K562 (cell line): Measurements from ENCODE around the gene ATG7. TPM values are rescaled to one million over a fixed set of nuclear protein-coding genes. Genes with fewer than 3 reads are reported as not detected.

Experiments
- CEBPB ChIP-seq: fragments of 450-650 bp; IDR thresholded peaks from 2 replicates; pipeline ENCODE4 v1.6.1; 2016; ENCODE audit warnings: missing genetic modification characterization, missing compliant biosample characterization
- CHCHD3 ChIP-seq: fragments of 250-450 bp; sonication (Bioruptor Pico); IDR thresholded peaks from 2 replicates; pipeline ENCODE4 v2.1.2; 2022; ENCODE audit warnings: mild to moderate bottlenecking
- CHD2 ChIP-seq: IDR thresholded peaks from 2 replicates; pipeline ENCODE4 v1.6.1; 2011; ENCODE audit warnings: low read depth, low read length
- DLX4 ChIP-seq: fragments of 250-450 bp; sonication (Bioruptor Pico); IDR thresholded peaks from 2 replicates; pipeline ENCODE4 v1.6.1; 2021; ENCODE audit warnings: mild to moderate bottlenecking
- E2F8 ChIP-seq: fragments of 450-650 bp; IDR thresholded peaks from 2 replicates; pipeline ENCODE4 v1.7.1; 2018; ENCODE audit warnings: mild to moderate bottlenecking, low read depth; ENCODE audit not compliant: partially characterized antibody
- E4F1 ChIP-seq: fragments of 250-450 bp; sonication (Bioruptor Pico); IDR thresholded peaks from 2 replicates; pipeline ENCODE4 v1.5.0; 2021; ENCODE audit warnings: mild to moderate bottlenecking, borderline replicate concordance
- ESRRA ChIP-seq: fragments of 450-650 bp; IDR thresholded peaks from 2 replicates; pipeline ENCODE4 v1.6.1; 2014; ENCODE audit warnings: low read depth, mild to moderate bottlenecking, moderate library complexity, borderline replicate concordance
- FOXJ3 ChIP-seq: sonication (generic); formaldehyde crosslinking; IDR thresholded peaks from 2 replicates; pipeline ENCODE4 v1.4.0; 2020; ENCODE audit warnings: mild to moderate bottlenecking, missing genetic modification reagents
- HES1 ChIP-seq: fragments of 450-650 bp; IDR thresholded peaks from 2 replicates; pipeline ENCODE4 v1.6.1; 2016; ENCODE audit warnings: low read depth, mild to moderate bottlenecking, moderate library complexity
- HOXB6 ChIP-seq: fragments of 250-450 bp; sonication (Bioruptor Pico); IDR thresholded peaks from 2 replicates; pipeline ENCODE4 v1.5.1; 2022; ENCODE audit warnings: mild to moderate bottlenecking, borderline replicate concordance
- JUNB ChIP-seq: fragments of 450-650 bp; formaldehyde crosslinking; conservative IDR thresholded peaks from 2 replicates; pipeline ENCODE4 v1.4.0; 2020; ENCODE audit warnings: mild to moderate bottlenecking
- MAFF ChIP-seq: IDR thresholded peaks from 2 replicates; pipeline ENCODE4 v1.6.1; 2012; ENCODE audit warnings: low read length, improper control_type of control experiment
- MYBL2 ChIP-seq, 2 experiments: fragments of 450-650 bp in 1 of 2; sonication (generic) in 1 of 2; formaldehyde crosslinking in 1 of 2; IDR thresholded peaks; 2 replicates each; pipeline versions ENCODE4 v1.6.1 to v1.8.1; 2017 to 2022; ENCODE audit warnings: borderline replicate concordance in 1 of 2, inconsistent platforms in 1 of 2, low read depth in 1 of 2, mild to moderate bottlenecking in 1 of 2, missing genetic modification reagents in 1 of 2, moderate library complexity in 1 of 2
- NELFE ChIP-seq: IDR thresholded peaks from 2 replicates; pipeline ENCODE4 v1.6.1; 2011; ENCODE audit warnings: mild to moderate bottlenecking; ENCODE audit not compliant: insufficient read depth, insufficient read length
- NFYB ChIP-seq: IDR thresholded peaks from 2 replicates; pipeline ENCODE4 v1.6.1; 2011; ENCODE audit warnings: mild to moderate bottlenecking, moderate library complexity; ENCODE audit not compliant: insufficient read length; ENCODE audit errors: extremely low read depth
- SMARCA5 ChIP-seq: fragments of 450-650 bp; IDR thresholded peaks from 2 replicates; pipeline ENCODE4 v1.6.1; 2016
- ZC3H4 ChIP-seq: sonication (generic); formaldehyde crosslinking; IDR thresholded peaks from 2 replicates; pipeline ENCODE4 v1.9.0; 2021; ENCODE audit warnings: missing genetic modification reagents, borderline replicate concordance
- ZKSCAN3 ChIP-seq: fragments of 250-450 bp; sonication (Bioruptor Pico); IDR thresholded peaks from 2 replicates; pipeline ENCODE4 v1.4.0; 2020
- ZNF431 ChIP-seq: sonication (generic); formaldehyde crosslinking; IDR thresholded peaks from 2 replicates; pipeline ENCODE4 v1.8.0; 2022; ENCODE audit warnings: mild to moderate bottlenecking, missing genetic modification reagents
- ZNF696 ChIP-seq: fragments of 250-450 bp; sonication (Bioruptor Pico); conservative IDR thresholded peaks from 2 replicates; pipeline ENCODE4 v1.4.0; 2020; ENCODE audit warnings: mild to moderate bottlenecking, moderate library complexity
- polyA plus RNA-seq, 8 experiments: library from polyadenylated mRNA; depleted of rRNA in 4 of 8; stranded (reverse) in 5 of 8; unstranded in 3 of 8; fragments of >200 nt; fragmentation: Nextera tagmentation in 2 of 8; fragmentation: Illumina TruSeq in 1 of 8; extraction: Ambion mirVana in 2 of 8; extraction: Trizol in 1 of 8; gene quantifications; 2 replicates each; pipeline versions ENCODE4 v1.2.1 to v1.2.3, GENCODE V29; 2011 to 2014; ENCODE audit warnings: inconsistent platforms in 1 of 8, missing spikeins in 1 of 8
- total RNA-seq, 7 experiments: library from RNA; depleted of rRNA in 6 of 7; stranded (reverse); fragments of >200 nt in 6 of 7; fragmentation: Illumina TruSeq in 2 of 7; extraction: Trizol in 2 of 7; gene quantifications; 2 replicates each; pipeline versions ENCODE4 v1.2.1 to v1.2.3, GENCODE V29; 2011 to 2021; ENCODE audit warnings: low replicate concordance in 1 of 7
- TF ChIP-seq, protein P1 (sequence below): sonication (generic); formaldehyde crosslinking; IDR thresholded peaks from 2 replicates; pipeline ENCODE4 v1.5.0; 2020; ENCODE audit warnings: missing genetic modification reagents
- TF ChIP-seq, protein P2 (sequence below): IDR thresholded peaks from 2 replicates; pipeline ENCODE4 v1.6.1; 2014; ENCODE audit warnings: antibody characterized with exemption

The ATG7 gene
- total and polyA plus RNA-seq, 9 of the 15 experiments (the other 6 are each of a cell fraction or from before 2014, with no cell fraction given), result 18.3 to 45.3 (median 33.6) TPM

DNA sequence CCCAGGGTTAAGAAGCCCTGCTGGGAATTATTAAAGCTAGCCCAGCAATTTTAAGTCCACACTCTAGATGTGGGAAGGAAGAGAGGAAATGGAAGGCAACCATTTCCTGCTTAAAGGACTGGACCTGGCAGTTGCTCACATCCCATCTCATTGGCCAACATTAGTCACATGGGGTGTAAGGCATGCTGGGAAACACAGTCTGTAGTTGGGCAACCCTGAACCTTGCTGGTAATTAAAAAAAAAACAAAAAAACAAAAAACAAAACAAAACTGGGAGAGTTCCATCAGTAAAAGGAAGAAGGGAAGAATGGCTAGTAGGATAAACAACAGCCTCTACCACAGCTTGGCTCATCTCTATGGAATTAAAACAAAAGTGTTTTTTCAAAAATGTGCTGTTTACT lies 235.5 kb downstream of the ATG7 start (continued):
- no peak for TF ChIP-seq E2F8
- TF ChIP-seq JUNB (CRISPR knock-in tag), result no peak
- TF ChIP-seq CHCHD3 (CRISPR knock-in tag), result no peak
- peak; percentile 75 for TF ChIP-seq MYBL2 (IDR thresholded peaks at IDR 0.05; ENCODE audit: low read depth)
- no peak for TF ChIP-seq MYBL2 (CRISPR knock-in tag; IDR thresholded peaks at IDR 0.05; ENCODE audit: borderline replicate concordance)
- no peak for TF ChIP-seq E4F1
- TF ChIP-seq ZC3H4 (CRISPR knock-in tag), result no peak
- TF ChIP-seq NFYB, result peak; percentile 29
- no peak for TF ChIP-seq ESRRA
- no peak for TF ChIP-seq ZNF431 (CRISPR knock-in tag)
- TF ChIP-seq, protein P1, sequence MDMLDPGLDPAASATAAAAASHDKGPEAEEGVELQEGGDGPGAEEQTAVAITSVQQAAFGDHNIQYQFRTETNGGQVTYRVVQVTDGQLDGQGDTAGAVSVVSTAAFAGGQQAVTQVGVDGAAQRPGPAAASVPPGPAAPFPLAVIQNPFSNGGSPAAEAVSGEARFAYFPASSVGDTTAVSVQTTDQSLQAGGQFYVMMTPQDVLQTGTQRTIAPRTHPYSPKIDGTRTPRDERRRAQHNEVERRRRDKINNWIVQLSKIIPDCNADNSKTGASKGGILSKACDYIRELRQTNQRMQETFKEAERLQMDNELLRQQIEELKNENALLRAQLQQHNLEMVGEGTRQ (CRISPR knock-in tag), result peak; percentile 91
- TF ChIP-seq, protein P2, sequence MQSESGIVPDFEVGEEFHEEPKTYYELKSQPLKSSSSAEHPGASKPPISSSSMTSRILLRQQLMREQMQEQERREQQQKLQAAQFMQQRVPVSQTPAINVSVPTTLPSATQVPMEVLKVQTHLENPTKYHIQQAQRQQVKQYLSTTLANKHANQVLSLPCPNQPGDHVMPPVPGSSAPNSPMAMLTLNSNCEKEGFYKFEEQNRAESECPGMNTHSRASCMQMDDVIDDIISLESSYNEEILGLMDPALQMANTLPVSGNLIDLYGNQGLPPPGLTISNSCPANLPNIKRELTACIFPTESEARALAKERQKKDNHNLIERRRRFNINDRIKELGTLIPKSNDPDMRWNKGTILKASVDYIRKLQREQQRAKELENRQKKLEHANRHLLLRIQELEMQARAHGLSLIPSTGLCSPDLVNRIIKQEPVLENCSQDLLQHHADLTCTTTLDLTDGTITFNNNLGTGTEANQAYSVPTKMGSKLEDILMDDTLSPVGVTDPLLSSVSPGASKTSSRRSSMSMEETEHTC, result no peak
- TF ChIP-seq ZNF696 (CRISPR knock-in tag), result no peak
- TF ChIP-seq ZKSCAN3 (CRISPR knock-in tag), result no peak
- TF ChIP-seq CHD2, result no peak
- TF ChIP-seq NELFE, result no peak
- no peak for TF ChIP-seq SMARCA5
- TF ChIP-seq HES1, result no peak
- no peak for TF ChIP-seq FOXJ3 (CRISPR knock-in tag)
- no peak for TF ChIP-seq HOXB6
- peak; percentile 52 for TF ChIP-seq CEBPB (tag)
- TF ChIP-seq DLX4 (CRISPR knock-in tag), result no peak
- TF ChIP-seq MAFF, result no peak
